GM12872 (cell line): Measurements from ENCODE around the gene ARPP21.

Experiments
- TF ChIP-seq, protein P1 (sequence below): IDR thresholded peaks from 3 replicates; pipeline ENCODE4 v1.5.1; 2011; ENCODE audit warnings: low read depth, mild to moderate bottlenecking, low read length, moderate library complexity; ENCODE audit not compliant: insufficient read depth

ARPP21 gene

DNA sequence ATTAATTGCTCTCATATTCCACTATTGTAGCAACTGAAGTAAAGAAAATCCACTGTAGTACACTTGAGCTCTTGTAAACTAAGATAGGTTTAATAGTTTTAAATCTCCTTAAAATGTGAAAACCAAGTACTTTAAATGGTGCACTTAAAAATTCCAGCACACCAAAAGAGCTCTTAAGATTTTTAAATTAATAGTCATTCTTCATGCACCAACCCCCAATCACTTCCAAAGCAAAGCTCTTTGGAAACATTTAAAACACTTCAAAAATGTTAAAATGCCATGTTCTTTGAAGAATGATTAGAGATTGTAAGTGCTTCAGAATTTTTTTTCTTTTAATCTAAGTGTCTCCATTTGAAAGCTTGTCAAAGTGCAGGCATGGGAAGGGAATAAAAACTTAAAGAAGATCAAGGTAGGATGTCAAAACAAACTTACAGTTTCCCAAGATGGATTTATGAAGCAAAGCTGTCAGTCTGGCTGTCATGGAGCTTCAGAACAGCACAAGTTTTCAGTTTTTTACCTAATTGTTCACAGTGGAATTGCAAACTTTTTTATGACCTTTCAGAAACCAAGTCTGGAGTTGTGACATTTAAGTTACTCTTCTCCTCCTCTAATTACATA lies 84.3 kb downstream of the ARPP21 start:
- TF ChIP-seq, protein P1, sequence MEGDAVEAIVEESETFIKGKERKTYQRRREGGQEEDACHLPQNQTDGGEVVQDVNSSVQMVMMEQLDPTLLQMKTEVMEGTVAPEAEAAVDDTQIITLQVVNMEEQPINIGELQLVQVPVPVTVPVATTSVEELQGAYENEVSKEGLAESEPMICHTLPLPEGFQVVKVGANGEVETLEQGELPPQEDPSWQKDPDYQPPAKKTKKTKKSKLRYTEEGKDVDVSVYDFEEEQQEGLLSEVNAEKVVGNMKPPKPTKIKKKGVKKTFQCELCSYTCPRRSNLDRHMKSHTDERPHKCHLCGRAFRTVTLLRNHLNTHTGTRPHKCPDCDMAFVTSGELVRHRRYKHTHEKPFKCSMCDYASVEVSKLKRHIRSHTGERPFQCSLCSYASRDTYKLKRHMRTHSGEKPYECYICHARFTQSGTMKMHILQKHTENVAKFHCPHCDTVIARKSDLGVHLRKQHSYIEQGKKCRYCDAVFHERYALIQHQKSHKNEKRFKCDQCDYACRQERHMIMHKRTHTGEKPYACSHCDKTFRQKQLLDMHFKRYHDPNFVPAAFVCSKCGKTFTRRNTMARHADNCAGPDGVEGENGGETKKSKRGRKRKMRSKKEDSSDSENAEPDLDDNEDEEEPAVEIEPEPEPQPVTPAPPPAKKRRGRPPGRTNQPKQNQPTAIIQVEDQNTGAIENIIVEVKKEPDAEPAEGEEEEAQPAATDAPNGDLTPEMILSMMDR: no peak

GRCh38 chr3:35724106-35724505 lies 84.8 kb downstream of the ARPP21 start:
- TF ChIP-seq, protein P1: no peak

DNA sequence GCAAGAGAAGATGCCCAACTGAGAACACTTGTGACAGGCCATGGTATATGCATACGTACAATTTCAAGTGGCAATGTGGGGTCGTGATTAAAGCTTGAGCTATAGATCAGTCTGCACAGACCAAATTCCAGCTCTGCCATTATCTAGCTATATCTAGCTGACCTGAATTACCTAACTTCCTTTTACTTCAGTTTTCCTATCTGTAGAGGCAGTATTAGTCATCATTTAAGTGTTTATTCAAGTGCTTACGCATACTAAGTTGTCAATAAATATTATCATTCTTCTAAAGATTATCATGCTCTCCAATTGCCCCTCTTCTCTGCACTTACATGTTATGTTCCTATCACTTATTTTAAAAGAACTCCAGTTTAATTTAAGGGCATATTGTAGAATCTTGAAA lies 87.9 kb downstream of the ARPP21 start:
- TF ChIP-seq, protein P1: no peak

- TF ChIP-seq, protein P1: no peak
Measured at GRCh38 chr3:35733341-35733740, 94.0 kb downstream of the ARPP21 start.

GRCh38 chr3:35733864-35734263 lies 94.5 kb downstream of the ARPP21 start:
- TF ChIP-seq, protein P1: no peak

- TF ChIP-seq, protein P1: no peak
Measured at GRCh38 chr3:35737080-35737479, 97.8 kb downstream of the ARPP21 start.

DNA sequence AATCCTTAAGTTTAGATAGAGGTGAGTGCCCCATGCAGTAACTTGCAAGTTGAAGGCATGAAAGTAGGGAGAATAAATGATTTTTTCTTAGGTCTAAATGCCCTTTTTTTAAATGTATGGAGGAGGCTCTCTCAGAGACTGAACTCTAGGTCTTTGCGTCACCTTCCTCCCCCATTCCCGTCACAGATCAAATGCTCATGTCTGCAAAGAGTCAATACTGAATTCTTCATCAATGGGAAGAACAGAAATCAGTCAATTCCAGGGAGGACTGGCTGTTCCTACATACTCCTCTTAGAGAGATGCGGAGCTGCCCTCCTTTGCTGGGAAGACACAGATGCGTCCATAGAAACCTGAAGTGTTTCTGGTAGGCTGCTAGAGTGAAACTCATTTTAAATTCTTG lies 98.2 kb downstream of the ARPP21 start:
- TF ChIP-seq, protein P1: no peak
